Measurements from ENCODE around the gene SPIN3.

- TF ChIP-seq EZH2 (IDR thresholded peaks at IDR 0.05): no peak
- no peak for TF ChIP-seq POLR2AphosphoS5 (IDR thresholded peaks at IDR 0.05; ENCODE audit: borderline replicate concordance, low read depth, low read length)
These were observed 9.2 kb downstream of the SPIN3 start for GRCh38 chrX:56986138-56986537.

All from SK-N-MC (cell line).